ENCODE data around the gene HHAT. TPM values are rescaled to one million over a fixed set of nuclear protein-coding genes. Genes with fewer than 3 reads are reported as not detected.
"Not testable (repeated sequence)": the region's sequence is repeated elsewhere in the genome, so short reads cannot be mapped to it uniquely, and the experiment has no call there.

HHAT gene
- total and polyA plus RNA-seq, 2 experiments from 2014 or later = 1.6 to 1.9 TPM

- Histone ChIP-seq H2AFZ (no peak overlapping the region), H3K27ac (no peak overlapping the region), H3K4me1 (ENCODE audit: insufficient read depth) (no peaks in the 10 kb centered on the region), H3K9me2 (ENCODE audit: insufficient read depth) (no peaks in the 10 kb centered on the region), H3K9me3 (ENCODE audit: low read depth) (no peaks in the 10 kb centered on the region), H3K4me2 (ENCODE audit: unreplicated experiment) (no peak overlapping the region), H3F3A (ENCODE audit: insufficient read depth) (no peaks in the 10 kb centered on the region), H3K9ac (no peak overlapping the region), H3K27me3 (replicated peaks; ENCODE audit: insufficient read depth) (no peaks in the 10 kb centered on the region), H3K79me2 (ENCODE audit: insufficient read depth) (no peaks in the 10 kb centered on the region), H3K36me3 (ENCODE audit: low read depth) (no peaks in the 10 kb centered on the region), H4K20me1 (ENCODE audit: insufficient read depth) (no peaks in the 10 kb centered on the region), H3K4me3 (no peak overlapping the region)
- peak; percentile 35 for DNase-seq
- TF ChIP-seq EZH2phosphoT487 (IDR thresholded peaks at IDR 0.05; ENCODE audit: insufficient read depth, low read depth) = no peak
- TF ChIP-seq EZH2 (IDR thresholded peaks at IDR 0.05; ENCODE audit: insufficient read depth, poor library complexity, severe bottlenecking) = no peak
- 39 to 50% methylated on average over 1 of the region's 1 CpG for WGBS, 2 experiments (ENCODE audit: low coverage in 1 of 2, low lambda C conversion rate in 2 of 2, missing lambda C conversion rate in 2 of 2)
- in situ Hi-C loops (cut with MboI) = no loop called here
Measured at GRCh38 chr1:210347112-210347511, 18.4 kb downstream of the HHAT start.

- H3K4me2 ChIP-seq (ENCODE audit: unreplicated experiment) = no peak overlapping the region
- H3K36me3 ChIP-seq (ENCODE audit: low read depth) = no peaks in the 10 kb centered on the region
- no peaks in the 10 kb centered on the region for H3F3A ChIP-seq (ENCODE audit: insufficient read depth)
- H4K20me1 ChIP-seq (ENCODE audit: insufficient read depth) = no peaks in the 10 kb centered on the region
- in situ Hi-C loops (cut with MboI) = no loop called here
- no peak for DNase-seq
- no peaks in the 10 kb centered on the region for H3K9me2 ChIP-seq (ENCODE audit: insufficient read depth)
- no peak overlapping the region for H3K4me3 ChIP-seq
- H3K27ac ChIP-seq = no peak overlapping the region
- no peaks in the 10 kb centered on the region for H3K9me3 ChIP-seq (ENCODE audit: low read depth)
- H3K4me1 ChIP-seq (ENCODE audit: insufficient read depth) = no peaks in the 10 kb centered on the region
- no peak overlapping the region for H3K9ac ChIP-seq
- H3K27me3 ChIP-seq (replicated peaks; ENCODE audit: insufficient read depth) = no peaks in the 10 kb centered on the region
- WGBS, 2 experiments (ENCODE audit: low coverage in 1 of 2, low lambda C conversion rate in 2 of 2, missing lambda C conversion rate in 2 of 2) = 9 to 13% methylated on average over 3 of the region's 3 CpGs
- H3K79me2 ChIP-seq (ENCODE audit: insufficient read depth) = no peaks in the 10 kb centered on the region
- TF ChIP-seq EZH2 (IDR thresholded peaks at IDR 0.05; ENCODE audit: insufficient read depth, poor library complexity, severe bottlenecking) (no peak), EZH2phosphoT487 (IDR thresholded peaks at IDR 0.05; ENCODE audit: insufficient read depth, low read depth) (no peak)
- H2AFZ ChIP-seq = no peak overlapping the region
Measured at GRCh38 chr1:210351496-210351895, 22.8 kb downstream of the HHAT start.

GRCh38 chr1:210352575-210352974 lies 23.9 kb downstream of the HHAT start:
- Histone ChIP-seq H3K9ac (no peak overlapping the region), H3K4me1 (ENCODE audit: insufficient read depth) (no peaks in the 10 kb centered on the region), H3K79me2 (ENCODE audit: insufficient read depth) (no peaks in the 10 kb centered on the region), H3K4me3 (no peak overlapping the region), H4K20me1 (ENCODE audit: insufficient read depth) (no peaks in the 10 kb centered on the region), H3K36me3 (ENCODE audit: low read depth) (no peaks in the 10 kb centered on the region), H3K27ac (no peak overlapping the region), H3K4me2 (ENCODE audit: unreplicated experiment) (no peak overlapping the region), H3K9me2 (ENCODE audit: insufficient read depth) (no peaks in the 10 kb centered on the region), H3K27me3 (replicated peaks; ENCODE audit: insufficient read depth) (no peaks in the 10 kb centered on the region), H3K9me3 (ENCODE audit: low read depth) (no peaks in the 10 kb centered on the region), H2AFZ (no peak overlapping the region), H3F3A (ENCODE audit: insufficient read depth) (no peaks in the 10 kb centered on the region)
- WGBS, 2 experiments (ENCODE audit: low coverage in 1 of 2, low lambda C conversion rate in 2 of 2, missing lambda C conversion rate in 2 of 2) = 67 to 70% methylated on average over 4 of the region's 4 CpGs
- DNase-seq = no peak
- in situ Hi-C loops (cut with MboI) = no loop called here
- no peak for TF ChIP-seq EZH2phosphoT487 (IDR thresholded peaks at IDR 0.05; ENCODE audit: insufficient read depth, low read depth)

GRCh38 chr1:210354305-210354704 lies 25.6 kb downstream of the HHAT start:
- H3K27me3 ChIP-seq (replicated peaks; ENCODE audit: insufficient read depth); H3K4me2 ChIP-seq (ENCODE audit: unreplicated experiment); H3K9me2 ChIP-seq (ENCODE audit: insufficient read depth); H3K4me3 ChIP-seq; in situ Hi-C loops (cut with MboI); H3K79me2 ChIP-seq (ENCODE audit: insufficient read depth); H4K20me1 ChIP-seq (ENCODE audit: insufficient read depth); H3K9me3 ChIP-seq (ENCODE audit: low read depth); H2AFZ ChIP-seq; H3K4me1 ChIP-seq (ENCODE audit: insufficient read depth); H3F3A ChIP-seq (ENCODE audit: insufficient read depth); H3K9ac ChIP-seq; DNase-seq; H3K36me3 ChIP-seq (ENCODE audit: low read depth); H3K27ac ChIP-seq: not testable (repeated sequence)
- 78 to 85% methylated on average over 3 of the region's 3 CpGs for WGBS, 2 experiments (ENCODE audit: low coverage in 1 of 2, low lambda C conversion rate in 2 of 2, missing lambda C conversion rate in 2 of 2)

- TF ChIP-seq EZH2phosphoT487 (IDR thresholded peaks at IDR 0.05; ENCODE audit: insufficient read depth, low read depth) = no peak
- no peak for TF ChIP-seq EZH2 (IDR thresholded peaks at IDR 0.05; ENCODE audit: insufficient read depth, poor library complexity, severe bottlenecking)
- H3K4me2 ChIP-seq (ENCODE audit: unreplicated experiment) = no peak overlapping the region
- in situ Hi-C loops (cut with MboI) = no loop called here
Measured at GRCh38 chr1:210358626-210359025, 29.9 kb downstream of the HHAT start.

More at GRCh38 chr1:210358626-210359025, 29.9 kb downstream of the HHAT start:
- 28 to 33% methylated on average over 3 of the region's 3 CpGs for WGBS, 2 experiments (ENCODE audit: low coverage in 1 of 2, low lambda C conversion rate in 2 of 2, missing lambda C conversion rate in 2 of 2)
- Histone ChIP-seq H3F3A (ENCODE audit: insufficient read depth) (no peaks in the 10 kb centered on the region), H3K36me3 (ENCODE audit: low read depth) (no peaks in the 10 kb centered on the region), H2AFZ (no peak overlapping the region), H3K27ac (no peak overlapping the region), H3K4me1 (ENCODE audit: insufficient read depth) (no peaks in the 10 kb centered on the region), H3K9me2 (ENCODE audit: insufficient read depth) (no peaks in the 10 kb centered on the region), H3K9ac (no peak overlapping the region), H3K9me3 (ENCODE audit: low read depth) (no peaks in the 10 kb centered on the region), H4K20me1 (ENCODE audit: insufficient read depth) (no peaks in the 10 kb centered on the region), H3K79me2 (ENCODE audit: insufficient read depth) (no peaks in the 10 kb centered on the region), H3K27me3 (replicated peaks; ENCODE audit: insufficient read depth) (peaks cover 10% of the 10 kb centered on the region), H3K4me3 (no peak overlapping the region)
- DNase-seq = no peak

Data from GM23248 (cell line).